ENCODE results near the gene COMT. TPM values are rescaled to one million over a fixed set of nuclear protein-coding genes. Genes with fewer than 3 reads are reported as not detected.

COMT gene
- total and polyA plus RNA-seq, 9 of the 15 experiments (the other 6 are each of a cell fraction or from before 2014, with no cell fraction given) = 12.5 to 351 (median 155) TPM

GRCh38 chr22:19988965-19989724 is 47.6 kb downstream of the COMT start (continued):
- TF ChIP-seq HBP1 (CRISPR knock-in tag; IDR thresholded peaks at IDR 0.05) = no peak
- TF ChIP-seq ZNF75A (CRISPR knock-in tag; IDR thresholded peaks at IDR 0.05) = no peak
- peak; percentile 42 to 57; a peak in 3 of 4 replicates for TF ChIP-seq NRF1 (conservative IDR thresholded peaks at IDR 0.05 in 1 of 2, IDR thresholded peaks at IDR 0.05 in 1 of 2)
- no peak for TF ChIP-seq EHMT2 (IDR thresholded peaks at IDR 0.05)
- TF ChIP-seq MLLT1 (IDR thresholded peaks at IDR 0.05) = no peak
- TF ChIP-seq ZBED1 (IDR thresholded peaks at IDR 0.05) = no peak
- TF ChIP-seq SIN3A (IDR thresholded peaks at IDR 0.05; ENCODE audit: borderline replicate concordance in 2 of 2, control insufficient read depth in 1 of 2, low read depth in 2 of 2, low read length in 2 of 2) = no peak
- TF ChIP-seq ZNF41 (CRISPR knock-in tag; conservative IDR thresholded peaks at IDR 0.05) = no peak
- no peak for TF ChIP-seq KLF16 (IDR thresholded peaks at IDR 0.05)
- no peak for TF ChIP-seq EZH2 (IDR thresholded peaks at IDR 0.05; ENCODE audit: borderline replicate concordance, low read depth, low read length)
- TF ChIP-seq MGA (IDR thresholded peaks at IDR 0.05) = no peak
- no peak for TF ChIP-seq SNAPC5 (CRISPR knock-in tag; IDR thresholded peaks at IDR 0.05)
- no peak for TF ChIP-seq ZNF830 (CRISPR knock-in tag; IDR thresholded peaks at IDR 0.05)
- peak; percentile 37 for TF ChIP-seq NEUROD1 (IDR thresholded peaks at IDR 0.05; ENCODE audit: borderline replicate concordance, low read depth, low read length, partially characterized antibody)
